Ovary (tissue), 9 donors: ENCODE measurements around the gene CCR2. TPM values are rescaled to one million over a fixed set of nuclear protein-coding genes. Genes with fewer than 3 reads are reported as not detected.
A peak's percentile ranks its signal among the peaks of the same experiment; 100 is the strongest.

ENCODE experiments used
- DNase-seq, 5 donors: peaks; one replicate each; pipeline ENCODE4 v3.0.0-alpha.2; 2019 to 2020
- H3K27ac ChIP-seq, 2 donors: fragments of 200-600 bp; one replicate each; pipeline versions ENCODE4 v1.5.1 to v1.8.0; 2019 to 2022
- H3K27me3 ChIP-seq: fragments of 200-600 bp; one replicate; pipeline ENCODE4 v1.8.0; 2022
- H3K36me3 ChIP-seq: fragments of 200-600 bp; sonication (generic); one replicate; pipeline ENCODE4 v1.5.1; 2019
- H3K4me1 ChIP-seq: one replicate; pipeline ENCODE4 v1.8.1; 2013; ENCODE audit warnings: mild to moderate bottlenecking, moderate library complexity; ENCODE audit not compliant: insufficient read depth
- H3K4me3 ChIP-seq: fragments of 200-600 bp; sonication (generic); one replicate; pipeline ENCODE4 v1.5.1; 2017
- H3K9me3 ChIP-seq, 2 donors: fragments of 200-600 bp in 1 of 2; sonication (generic) in 1 of 2; one replicate each; pipeline versions ENCODE4 v1.5.1 to v1.8.1; 2013 to 2019; ENCODE audit warnings: mild to moderate bottlenecking in 1 of 2, moderate library complexity in 1 of 2
- CTCF ChIP-seq, 3 donors: fragments of 450-650 bp in 2 of 3; fragments of 200-600 bp in 1 of 3; IDR thresholded peaks; one replicate each; pipeline versions ENCODE4 v1.5.1 to v1.8.0; 2016 to 2022; ENCODE audit warnings: antibody characterized with exemption in 3 of 3, mild to moderate bottlenecking in 1 of 3
- EP300 ChIP-seq: sonication (generic); formaldehyde crosslinking; IDR thresholded peaks from one replicate; pipeline ENCODE4 v1.6.1; 2017; ENCODE audit warnings: antibody characterized with exemption
- POLR2A ChIP-seq: fragments of 450-650 bp; IDR thresholded peaks from one replicate; pipeline ENCODE4 v1.6.1; 2017; ENCODE audit warnings: antibody characterized with exemption, mild to moderate bottlenecking, moderate library complexity
- WGBS, 3 donors: extraction: QIAGEN DNeasy Blood & Tissue Kit in 1 of 3; methylation state at CpG; one replicate each; pipeline versions ENCODE4 v1.1.5 to v1.1.7; 2013 to 2017; 5-methylcytosine and 5-hydroxymethylcytosine counted together
- intact Hi-C, 4 donors: fragments of 100-400 bp; cut with DNase I; formaldehyde crosslinking; loops; one replicate each; pipeline versions ENCODE4 v1.11.0 to v1.15.1; 2022 to 2023
- polyA plus RNA-seq, 2 donors: library from polyadenylated mRNA; stranded (reverse); fragments of 200-250 nt in 1 of 2; fragments of 350-450 nt in 1 of 2; fragmentation: Illumina TruSeq in 1 of 2; extraction: RNeasy Lipid Tissue Mini Kit (QIAGEN cat#74804) in 1 of 2; gene quantifications; one replicate each; pipeline ENCODE4 v1.2.3, GENCODE V29; 2013 to 2014
- total RNA-seq, 7 donors: library from RNA; depleted of rRNA in 2 of 7; stranded (reverse); fragments of >200 nt in 2 of 7; fragmentation: NEBNext Ultra II Directional in 3 of 7; extraction: Animal tissue kit (Norgen Biotek cat#: 25700) in 3 of 7; gene quantifications; one replicate each; pipeline versions ENCODE4 v1.1.0 to v1.2.4, GENCODE V29; 2016 to 2023
- donor health status: DM: no; HTN: no; CAD: no; lungs with moderate emphysema.
- donor health status: DM: no; HTN: no; CAD: no.
- donor health status: Bipolar disorder and iron deficiency.
- donor health status: DM: yes; HTN: yes; CAD: no.
- donor health status: DM: no; HTN: no; CAD: no.
- donor health status: DM: yes; HTN: yes; CAD: no.

Gene CCR2
- total and polyA plus RNA-seq, 9 donors = 0.34 to 6.0 (median 0.43) TPM

GRCh38 chr3:46405301-46406019 is 51.5 kb downstream of the CCR2 start:
- Histone ChIP-seq H3K36me3 (no peaks in the 10 kb centered on the region), H3K4me1 (peaks cover 8% of the 10 kb centered on the region), H3K27ac (peak overlapping the region in 1 of 2 donors; percentile 6), H3K4me3 (no peak overlapping the region), H3K27me3 (no peaks in the 10 kb centered on the region), H3K9me3 (no peaks in the 10 kb centered on the region)
- 11 to 15% (median 13%) methylated on average over 11 of the region's 11 CpGs for WGBS, 3 donors
- intact Hi-C loops = no loop called here
- no peak for TF ChIP-seq EP300
- TF ChIP-seq CTCF (IDR thresholded peaks at IDR 0.05) = no peak
- TF ChIP-seq POLR2A = no peak
- peak in 1 of 5 donors; percentile 18 for DNase-seq

- 63 to 67% (median 64%) methylated on average over 4 of the region's 4 CpGs for WGBS, 3 donors
- Histone ChIP-seq H3K9me3 (no peaks in the 10 kb centered on the region), H3K4me1 (peaks cover 8% of the 10 kb centered on the region), H3K27me3 (no peaks in the 10 kb centered on the region), H3K4me3 (no peak overlapping the region), H3K27ac (no peak overlapping the region), H3K36me3 (no peaks in the 10 kb centered on the region)
- TF ChIP-seq CTCF (IDR thresholded peaks at IDR 0.05) = no peak
- no peak for TF ChIP-seq POLR2A
- no peak for TF ChIP-seq EP300
- DNase-seq = no peak
- intact Hi-C loops = no loop called here
These were observed 52.5 kb downstream of the CCR2 start for GRCh38 chr3:46406443-46406787.

- peak within 1 kb of the TSS in 1 of 2 donors; percentile 6 for H3K27ac ChIP-seq
- H3K36me3 ChIP-seq = no peaks in the 10 kb centered on the region
- intact Hi-C loops = no loop called here
- H3K4me3 ChIP-seq = peak within 1 kb of the TSS; percentile 0
- H3K9me3 ChIP-seq = no peaks in the 10 kb centered on the region
- H3K27me3 ChIP-seq = no peaks in the 10 kb centered on the region
- 50 to 56% (median 51%) methylated on average over 20 of the region's 20 CpGs for WGBS, 3 donors
- TF ChIP-seq CTCF (IDR thresholded peaks at IDR 0.05) (no peak), EP300 (no peak), POLR2A (no peak)
- DNase-seq = peak in 1 of 5 donors; percentile 45
- peaks cover 8% of the 10 kb centered on the region for H3K4me1 ChIP-seq
These were observed 53.1 kb downstream of the CCR2 start, which contains the start of the genes CCR5AS and CCRL2 for GRCh38 chr3:46406788-46407611. Gene CCR5AS, minus strand, starts transcription at chr3:46407066. Gene CCRL2, plus strand, starts transcription at chr3:46407259. Its CDS starts 821 bp downstream, at chr3:46408080.

GRCh38 chr3:46407970-46408369 is 54.1 kb downstream of the CCR2 start:
- intact Hi-C loops = no loop called here
- H3K27ac ChIP-seq = no peak overlapping the region
- no peaks in the 10 kb centered on the region for H3K9me3 ChIP-seq
- peaks cover 8% of the 10 kb centered on the region for H3K4me1 ChIP-seq
- H3K4me3 ChIP-seq = no peak overlapping the region
- no peak for DNase-seq
- no peak for TF ChIP-seq CTCF (IDR thresholded peaks at IDR 0.05)
- no peak for TF ChIP-seq POLR2A
- no peak for TF ChIP-seq EP300
- no peaks in the 10 kb centered on the region for H3K36me3 ChIP-seq
- no peaks in the 10 kb centered on the region for H3K27me3 ChIP-seq
- 69 to 82% (median 71%) methylated on average over 7 of the region's 7 CpGs for WGBS, 3 donors
